Caco-2 (cell line): ENCODE results near the gene ADARB1. TPM values are rescaled to one million over a fixed set of nuclear protein-coding genes. Genes with fewer than 3 reads are reported as not detected.
A peak's percentile ranks its signal among the peaks of the same experiment; 100 is the strongest.
"Not testable (repeated sequence)": the region's sequence is repeated elsewhere in the genome, so short reads cannot be mapped to it uniquely, and the experiment has no call there.

ENCODE experiments used
- BruUV-seq: library from RNA; stranded (reverse); fragments of 400-500 nt; replicated peaks from 2 replicates; lab custom pipeline; 2021; lab: Mats Ljungman, UMichigan
- CTCF ChIA-PET: fragments of 300-600 bp; sonication (Branson Sonifier 250); formaldehyde crosslinking; loops from one replicate; lab custom pipeline; 2022; ENCODE audit warnings: antibody characterized with exemption; lab: Charles Lee
- POLR2A ChIA-PET: fragments of 300-600 bp; sonication (Branson Sonifier 250); formaldehyde crosslinking; loops from one replicate; lab custom pipeline; 2022; ENCODE audit warnings: antibody characterized with exemption; lab: Charles Lee
- DNase-seq, 2 experiments: peaks; one replicate each; pipeline versions ENCODE4 v3.0.0 to v3.0.0-alpha.2; 2020 to 2022
- H3K27me3 ChIP-seq: replicated peaks from 2 replicates; pipeline ENCODE4 v1.6.0; 2011; ENCODE audit warnings: low read length; ENCODE audit not compliant: control insufficient read depth, insufficient read depth
- H3K36me3 ChIP-seq: 2 replicates; pipeline ENCODE4 v1.5.1; 2011; ENCODE audit warnings: low read length; ENCODE audit not compliant: control insufficient read depth, insufficient read depth
- H3K4me1 ChIP-seq: fragments of 250-450 bp; sonication (Bioruptor Pico); 2 replicates; pipeline ENCODE4 v1.5.1; 2020; ENCODE audit warnings: mild to moderate bottlenecking
- H3K4me3 ChIP-seq: 2 replicates; pipeline ENCODE4 v1.5.1; 2011; ENCODE audit warnings: low read depth, mild to moderate bottlenecking, control low read depth, low read length
- H3K9me3 ChIP-seq: fragments of 250-450 bp; sonication (Bioruptor Pico); 2 replicates; pipeline ENCODE4 v1.5.1; 2020; ENCODE audit warnings: mild to moderate bottlenecking, moderate library complexity
- H3K27ac Mint-ChIP-seq: one replicate; pipeline ENCODE4 v1.8.0; 2022; ENCODE audit warnings: mixed read lengths; ENCODE audit not compliant: unreplicated experiment
- H3K27me3 Mint-ChIP-seq: one replicate; pipeline ENCODE4 v1.8.0; 2022; ENCODE audit warnings: mixed read lengths; ENCODE audit not compliant: insufficient read depth, unreplicated experiment
- H3K36me3 Mint-ChIP-seq: one replicate; pipeline ENCODE4 v1.8.0; 2022; ENCODE audit warnings: mild to moderate bottlenecking, mixed read lengths; ENCODE audit not compliant: insufficient read depth, unreplicated experiment
- H3K4me1 Mint-ChIP-seq: one replicate; pipeline ENCODE4 v1.8.0; 2022; ENCODE audit warnings: low read depth, mixed read lengths; ENCODE audit not compliant: unreplicated experiment
- H3K4me3 Mint-ChIP-seq: one replicate; pipeline ENCODE4 v1.8.0; 2022; ENCODE audit warnings: mild to moderate bottlenecking, moderate library complexity, mixed read lengths; ENCODE audit not compliant: unreplicated experiment
- H3K9me3 Mint-ChIP-seq: one replicate; pipeline ENCODE4 v1.8.0; 2022; ENCODE audit warnings: mixed read lengths; ENCODE audit not compliant: unreplicated experiment
- CTCF ChIP-seq, 2 experiments: fragments of 200-600 bp in 1 of 2; IDR thresholded peaks; 1 replicate in 1 of 2; 2 replicates in 1 of 2; pipeline versions ENCODE4 v1.5.1 to v1.8.0; 2011 to 2022; ENCODE audit warnings: antibody characterized with exemption in 1 of 2, control low read depth in 1 of 2, inconsistent platforms in 1 of 2, low read depth in 1 of 2, low read length in 1 of 2, mild to moderate bottlenecking in 1 of 2, moderate library complexity in 1 of 2; ENCODE audit not compliant: insufficient read depth in 1 of 2, severe bottlenecking in 1 of 2, unreplicated experiment in 1 of 2
- intact Hi-C: fragments of 100-400 bp; cut with micrococcal nuclease; formaldehyde crosslinking; loops from one replicate; pipeline ENCODE4 v1.10.0; 2022; ENCODE audit not compliant: unreplicated experiment
- total RNA-seq: library from RNA; stranded (reverse); gene quantifications from 2 replicates; pipeline ENCODE4 v1.2.3, GENCODE V29; 2022

ADARB1 gene
- total RNA-seq, 1 experiment from 2014 or later = 25.4 TPM

GRCh38 chr21:45138199-45139002 is 64.0 kb downstream of the ADARB1 start:
- no peak overlapping the region for H3K4me3 Mint-ChIP-seq
- intact Hi-C loops = loop anchor here (5.0 kb wide), 1 partner anchor 61 kb away; no protein-coding TSS in a partner anchor
- no TSS peak for BruUV-seq
- no peak overlapping the region for H3K4me3 ChIP-seq
- H3K27ac Mint-ChIP-seq = no peak overlapping the region
- H3K4me1 Mint-ChIP-seq = no peaks in the 10 kb centered on the region
- ChIA-PET CTCF (interaction anchor here (0.6 to 3.8 kb wide), 28 partner anchors 9 to 1152 kb away, joined by 3 to 32 read pairs (median 4); partner anchors contain the start of gene POFUT2), POLR2A (no interaction called here)
- H3K4me1 ChIP-seq = peaks cover 10% of the 10 kb centered on the region
- no peaks in the 10 kb centered on the region for H3K27me3 ChIP-seq
- no peaks in the 10 kb centered on the region for H3K9me3 Mint-ChIP-seq
- peaks cover 27% of the 10 kb centered on the region for H3K36me3 Mint-ChIP-seq
- TF ChIP-seq CTCF (IDR thresholded peaks at IDR 0.05; ENCODE audit: insufficient read depth in 1 of 2, low read depth in 1 of 2, low read length in 1 of 2, severe bottlenecking in 1 of 2, unreplicated experiment in 1 of 2) = peak; percentile 73 to 87
- H3K36me3 ChIP-seq = no peaks in the 10 kb centered on the region
- no peaks in the 10 kb centered on the region for H3K27me3 Mint-ChIP-seq
- H3K9me3 ChIP-seq = no peaks in the 10 kb centered on the region
- DNase-seq = peak; percentile 68 to 71

GRCh38 chr21:45139003-45139360 is 64.6 kb downstream of the ADARB1 start:
- H3K4me1 Mint-ChIP-seq, H3K27me3 ChIP-seq, H3K27ac Mint-ChIP-seq, H3K4me3 ChIP-seq, DNase-seq, H3K36me3 ChIP-seq, BruUV-seq, POLR2A ChIA-PET, H3K9me3 Mint-ChIP-seq, H3K4me3 Mint-ChIP-seq, H3K9me3 ChIP-seq, H3K27me3 Mint-ChIP-seq: not testable (repeated sequence)
- peaks cover 10% of the 10 kb centered on the region for H3K4me1 ChIP-seq
- CTCF ChIA-PET = interaction anchor here (0.6 to 3.8 kb wide), 18 partner anchors 10 to 1153 kb away, joined by 3 to 32 read pairs (median 4); partner anchors contain the start of gene SLX9
- H3K36me3 Mint-ChIP-seq = peaks cover 27% of the 10 kb centered on the region
- intact Hi-C loops = loop anchor here (5.0 kb wide), 1 partner anchor 62 kb away; no protein-coding TSS in a partner anchor

GRCh38 chr21:45139473-45139872 is 65.1 kb downstream of the ADARB1 start:
- ChIA-PET POLR2A (no interaction called here), CTCF (interaction anchor here (0.6 to 3.8 kb wide), 12 partner anchors 10 to 1153 kb away, joined by 3 to 32 read pairs (median 6); partner anchors contain the start of gene SLX9)
- H3K4me3 ChIP-seq = no peak overlapping the region
- no peaks in the 10 kb centered on the region for H3K9me3 Mint-ChIP-seq
- peaks cover 10% of the 10 kb centered on the region for H3K4me1 ChIP-seq
- H3K27me3 Mint-ChIP-seq = no peaks in the 10 kb centered on the region
- H3K36me3 Mint-ChIP-seq = peaks cover 27% of the 10 kb centered on the region
- no peak for DNase-seq
- H3K36me3 ChIP-seq = no peaks in the 10 kb centered on the region
- no TSS peak for BruUV-seq
- no peaks in the 10 kb centered on the region for H3K27me3 ChIP-seq
- H3K4me1 Mint-ChIP-seq = no peaks in the 10 kb centered on the region
- no peak overlapping the region for H3K27ac Mint-ChIP-seq
- no peak overlapping the region for H3K4me3 Mint-ChIP-seq
- H3K9me3 ChIP-seq = no peaks in the 10 kb centered on the region
- no peak for TF ChIP-seq CTCF (IDR thresholded peaks at IDR 0.05; ENCODE audit: insufficient read depth in 1 of 2, low read depth in 1 of 2, low read length in 1 of 2, severe bottlenecking in 1 of 2, unreplicated experiment in 1 of 2)
- intact Hi-C loops = loop anchor here (5.0 kb wide), 1 partner anchor 62 kb away; no protein-coding TSS in a partner anchor
